Tibial nerve (tissue), 4 donors: ENCODE results near the gene TEPSIN. TPM values are rescaled to one million over a fixed set of nuclear protein-coding genes. Genes with fewer than 3 reads are reported as not detected.

Experiments
- DNase-seq, 2 donors: peaks; one replicate each; pipeline ENCODE4 v3.0.0-alpha.2; 2019; ENCODE audit warnings: low spot score in 2 of 2
- H3K27ac ChIP-seq, 4 donors: fragments of 200-600 bp; sonication (generic) in 3 of 4; one replicate each; pipeline ENCODE4 v1.5.1; 2017 to 2019; ENCODE audit warnings: mild to moderate bottlenecking in 1 of 4
- H3K27me3 ChIP-seq, 2 donors: fragments of 200-600 bp; sonication (generic) in 1 of 2; one replicate each; pipeline versions ENCODE4 v1.5.1 to v1.6.0; 2017 to 2019
- H3K36me3 ChIP-seq, 3 donors: fragments of 200-600 bp; sonication (generic); one replicate each; pipeline ENCODE4 v1.5.1; 2018 to 2019
- H3K4me1 ChIP-seq, 4 donors: fragments of 200-600 bp; sonication (generic) in 3 of 4; one replicate each; pipeline ENCODE4 v1.5.1; 2017 to 2019
- H3K4me3 ChIP-seq, 4 donors: fragments of 200-600 bp; sonication (generic) in 3 of 4; one replicate each; pipeline ENCODE4 v1.5.1; 2017 to 2019; ENCODE audit warnings: mild to moderate bottlenecking in 1 of 4, moderate library complexity in 1 of 4
- H3K9me3 ChIP-seq, 4 donors: fragments of 200-600 bp; sonication (generic) in 3 of 4; one replicate each; pipeline ENCODE4 v1.5.1; 2017 to 2019
- CTCF ChIP-seq, 5 experiments: fragments of 200-600 bp in 3 of 5; fragments of 450-650 bp in 2 of 5; sonication (generic) in 3 of 5; IDR thresholded peaks; one replicate each; pipeline ENCODE4 v1.5.1; 2016 to 2019; ENCODE audit warnings: antibody characterized with exemption in 5 of 5, mild to moderate bottlenecking in 3 of 5, moderate library complexity in 2 of 5
- EP300 ChIP-seq, 2 donors: sonication (generic); formaldehyde crosslinking; IDR thresholded peaks; one replicate each; pipeline ENCODE4 v1.6.1; 2017; ENCODE audit warnings: antibody characterized with exemption in 2 of 2, mild to moderate bottlenecking in 1 of 2
- POLR2A ChIP-seq, 2 donors: fragments of 450-650 bp; IDR thresholded peaks; one replicate each; pipeline ENCODE4 v1.6.1; 2017; ENCODE audit warnings: antibody characterized with exemption in 2 of 2, mild to moderate bottlenecking in 2 of 2, moderate library complexity in 2 of 2
- WGBS, 2 donors: methylation state at CpG; one replicate each; pipeline ENCODE4 v1.1.5; 2018; 5-methylcytosine and 5-hydroxymethylcytosine counted together
- total RNA-seq, 4 donors: library from RNA; depleted of rRNA; stranded (reverse); fragments of >200 nt; gene quantifications; one replicate each; pipeline ENCODE4 v1.1.0, GENCODE V29; 2016

TEPSIN gene
- total RNA-seq, 4 donors from 2014 or later: 41.5 to 102 (median 73.9) TPM

DNA sequence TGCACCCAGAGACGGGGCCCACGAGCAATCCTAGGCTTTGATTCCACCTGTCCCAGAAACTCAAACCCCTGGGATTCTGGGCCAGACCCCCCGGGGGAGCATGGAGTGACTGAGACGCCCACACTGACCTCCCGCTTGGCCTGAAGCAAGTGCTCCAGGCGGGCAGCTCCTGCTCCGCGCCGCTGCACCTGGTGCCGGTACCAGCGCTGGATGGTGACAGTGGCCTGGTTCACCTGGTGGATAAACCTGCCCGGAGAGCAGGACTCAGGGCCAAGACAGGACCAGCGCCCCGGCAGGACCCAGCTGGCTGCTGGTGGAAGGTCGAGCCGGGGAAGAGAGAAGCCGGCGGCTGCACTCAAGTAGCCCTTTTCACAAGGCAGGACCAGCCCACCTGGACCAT lies 38.7 kb downstream of the TEPSIN start:
- peak overlapping the region in 1 of 4 donors; percentile 56 for H3K27ac ChIP-seq

DNA sequence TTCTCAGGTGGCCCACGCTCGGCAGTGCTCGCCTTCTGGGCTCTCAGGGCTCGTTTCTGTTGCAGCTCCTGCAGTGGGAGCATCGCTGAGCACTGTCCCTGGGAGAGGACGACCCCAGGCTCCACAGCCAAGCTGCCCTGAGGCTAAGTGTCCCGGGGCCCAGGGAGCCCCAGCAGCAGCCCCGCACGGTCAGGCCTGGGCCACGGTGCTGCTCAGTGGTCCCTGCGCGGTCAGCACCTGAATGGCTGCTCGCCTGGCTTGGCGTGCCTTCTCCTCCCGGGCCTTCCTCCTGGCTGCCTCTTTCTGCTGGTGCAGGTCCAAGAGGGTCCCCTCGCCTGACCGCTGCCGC lies 39.4 kb downstream of the TEPSIN start:
- TF ChIP-seq EP300 (IDR thresholded peaks at IDR 0.05): no peak
- TF ChIP-seq POLR2A (IDR thresholded peaks at IDR 0.05): no peak
- TF ChIP-seq CTCF (IDR thresholded peaks at IDR 0.05): no peak
- DNase-seq: no peak
- H3K9me3 ChIP-seq: no peaks in the 10 kb centered on the region
- no peak overlapping the region for H3K27ac ChIP-seq
- 90 to 94% methylated on average over 9 to 18 of the region's 18 CpGs for WGBS, 2 donors
- peaks cover 0 to 12% (median 3%) of the 10 kb centered on the region in 4 donors for H3K4me1 ChIP-seq
- no peaks in the 10 kb centered on the region for H3K27me3 ChIP-seq
- H3K36me3 ChIP-seq: peaks cover 0 to 79% (median 2%) of the 10 kb centered on the region in 3 donors
- no peak overlapping the region for H3K4me3 ChIP-seq

More for the DNA sequence above, 38.7 kb downstream of the TEPSIN start:
- no peak for DNase-seq
- Histone ChIP-seq H3K9me3 (no peaks in the 10 kb centered on the region), H3K27me3 (no peaks in the 10 kb centered on the region), H3K4me1 (peaks cover 0 to 12% (median 3%) of the 10 kb centered on the region in 4 donors), H3K4me3 (no peak overlapping the region), H3K36me3 (peaks cover 0 to 78% (median 2%) of the 10 kb centered on the region in 3 donors)
- no peak for TF ChIP-seq EP300 (IDR thresholded peaks at IDR 0.05)
- TF ChIP-seq POLR2A (IDR thresholded peaks at IDR 0.05): no peak
- no peak for TF ChIP-seq CTCF (IDR thresholded peaks at IDR 0.05)
- WGBS, 2 donors: 76 to 83% methylated on average over 12 to 13 of the region's 18 CpGs

DNA sequence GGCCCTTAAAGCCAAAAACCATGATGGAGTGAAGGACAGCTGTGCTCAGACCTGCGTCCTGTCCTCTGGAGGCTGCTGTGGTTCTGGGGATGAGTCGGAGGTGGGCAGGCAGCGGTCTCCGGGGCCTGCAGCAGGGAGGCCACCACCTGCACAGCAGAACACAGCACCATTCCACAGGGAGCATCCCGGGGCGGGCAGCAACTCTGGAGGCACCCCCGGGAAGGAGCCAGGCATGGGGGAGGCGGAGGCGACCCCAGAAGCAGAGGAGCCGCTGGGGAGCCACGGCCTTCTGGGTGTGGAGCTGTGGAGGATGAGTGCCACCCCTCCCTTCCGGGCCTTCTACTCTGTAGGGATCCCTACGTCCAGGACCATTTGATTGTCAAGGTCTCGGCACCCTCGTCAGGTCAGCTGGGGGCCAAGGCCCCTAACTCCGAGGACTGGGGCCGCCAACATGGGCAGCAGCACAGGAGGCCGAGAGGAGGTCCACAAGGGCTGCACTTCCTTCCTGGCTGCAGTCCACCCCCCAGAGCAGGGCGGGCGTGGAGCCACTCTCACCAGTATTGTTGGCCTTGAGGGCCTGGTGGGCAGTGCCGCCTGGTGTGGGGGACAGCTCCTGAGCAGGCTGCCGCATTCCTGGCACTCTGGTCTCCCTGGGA lies 39.9 kb downstream of the TEPSIN start:
- TF ChIP-seq POLR2A (IDR thresholded peaks at IDR 0.05): no peak
- Histone ChIP-seq H3K27ac (no peak overlapping the region), H3K36me3 (peaks cover 0 to 77% (median 2%) of the 10 kb centered on the region in 3 donors), H3K9me3 (no peaks in the 10 kb centered on the region), H3K4me3 (no peak overlapping the region), H3K27me3 (no peaks in the 10 kb centered on the region), H3K4me1 (peaks cover 0 to 13% (median 3%) of the 10 kb centered on the region in 4 donors)
- DNase-seq: no peak
- 78 to 80% methylated on average over 17 to 20 of the region's 22 CpGs for WGBS, 2 donors

GRCh38 chr17:81197831-81198490 lies 40.9 kb downstream of the TEPSIN start:
- no peaks in the 10 kb centered on the region for H3K27me3 ChIP-seq
- WGBS, 2 donors: 77 to 87% methylated on average over 11 to 19 of the region's 21 CpGs
- no peaks in the 10 kb centered on the region for H3K9me3 ChIP-seq
- no peak for DNase-seq
- H3K36me3 ChIP-seq: peaks cover 0 to 78% (median 2%) of the 10 kb centered on the region in 3 donors
- H3K4me1 ChIP-seq: peaks cover 0 to 18% (median 3%) of the 10 kb centered on the region in 4 donors
- no peak overlapping the region for H3K4me3 ChIP-seq
- no peak overlapping the region for H3K27ac ChIP-seq
- TF ChIP-seq EP300 (IDR thresholded peaks at IDR 0.05) (no peak), CTCF (IDR thresholded peaks at IDR 0.05) (no peak), POLR2A (IDR thresholded peaks at IDR 0.05) (no peak)

DNA sequence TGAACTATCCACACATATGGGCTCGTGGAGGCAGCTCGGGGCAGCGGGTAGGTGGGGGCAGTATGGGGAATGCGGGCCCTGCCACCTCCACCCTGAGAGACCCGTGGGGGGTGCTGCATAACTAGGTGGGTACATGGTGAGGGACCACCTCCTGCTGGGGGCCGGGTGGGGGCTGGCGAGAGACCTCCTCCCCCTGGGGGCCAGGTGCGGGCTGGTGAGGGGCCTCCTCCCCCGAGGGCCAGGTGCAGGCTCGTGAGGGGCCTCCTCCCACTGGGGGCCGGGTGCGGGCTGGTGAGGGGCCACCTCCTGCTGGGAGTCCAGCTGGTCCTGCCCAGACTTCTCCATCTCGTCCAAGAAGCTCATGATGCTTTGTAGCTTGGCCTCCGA lies 41.5 kb downstream of the TEPSIN start:
- Histone ChIP-seq H3K27ac (no peak overlapping the region), H3K36me3 (peaks cover 0 to 78% (median 2%) of the 10 kb centered on the region in 3 donors), H3K27me3 (no peaks in the 10 kb centered on the region)

More for the DNA sequence above, 41.5 kb downstream of the TEPSIN start:
- Histone ChIP-seq H3K9me3 (no peaks in the 10 kb centered on the region), H3K4me1 (peaks cover 0 to 18% (median 3%) of the 10 kb centered on the region in 4 donors), H3K4me3 (no peak overlapping the region)
- no peak for DNase-seq
- no peak for TF ChIP-seq CTCF (IDR thresholded peaks at IDR 0.05)
- no peak for TF ChIP-seq POLR2A (IDR thresholded peaks at IDR 0.05)
- TF ChIP-seq EP300 (IDR thresholded peaks at IDR 0.05): no peak
- WGBS, 2 donors: 79 to 81% methylated on average over 7 to 8 of the region's 14 CpGs
